ENCODE measurements around the gene ZKSCAN5. TPM values are rescaled to one million over a fixed set of nuclear protein-coding genes. Genes with fewer than 3 reads are reported as not detected.

Gene ZKSCAN5
- total RNA-seq, 1 experiment from 2014 or later, result 10.2 TPM

GRCh38 chr7:99521399-99521798 is 16.9 kb downstream of the ZKSCAN5 start:
- no peaks in the 10 kb centered on the region for H3K79me2 ChIP-seq (ENCODE audit: insufficient read depth, low read length)
- H3K36me3 ChIP-seq (ENCODE audit: control insufficient read depth in 1 of 2, insufficient read depth in 2 of 2, low read length in 2 of 2), result peaks cover 20 to 25% of the 10 kb centered on the region in 2 experiments; a peak in 3 of 4 replicates
- TF ChIP-seq CEBPB (IDR thresholded peaks at IDR 0.05; ENCODE audit: low read depth), result no peak
- no peak for TF ChIP-seq EGR1 (IDR thresholded peaks at IDR 0.05; ENCODE audit: low read depth)
- no peak for TF ChIP-seq ZNF274 (IDR thresholded peaks at IDR 0.05; ENCODE audit: low read depth, low read length)
- TF ChIP-seq, protein P1, sequence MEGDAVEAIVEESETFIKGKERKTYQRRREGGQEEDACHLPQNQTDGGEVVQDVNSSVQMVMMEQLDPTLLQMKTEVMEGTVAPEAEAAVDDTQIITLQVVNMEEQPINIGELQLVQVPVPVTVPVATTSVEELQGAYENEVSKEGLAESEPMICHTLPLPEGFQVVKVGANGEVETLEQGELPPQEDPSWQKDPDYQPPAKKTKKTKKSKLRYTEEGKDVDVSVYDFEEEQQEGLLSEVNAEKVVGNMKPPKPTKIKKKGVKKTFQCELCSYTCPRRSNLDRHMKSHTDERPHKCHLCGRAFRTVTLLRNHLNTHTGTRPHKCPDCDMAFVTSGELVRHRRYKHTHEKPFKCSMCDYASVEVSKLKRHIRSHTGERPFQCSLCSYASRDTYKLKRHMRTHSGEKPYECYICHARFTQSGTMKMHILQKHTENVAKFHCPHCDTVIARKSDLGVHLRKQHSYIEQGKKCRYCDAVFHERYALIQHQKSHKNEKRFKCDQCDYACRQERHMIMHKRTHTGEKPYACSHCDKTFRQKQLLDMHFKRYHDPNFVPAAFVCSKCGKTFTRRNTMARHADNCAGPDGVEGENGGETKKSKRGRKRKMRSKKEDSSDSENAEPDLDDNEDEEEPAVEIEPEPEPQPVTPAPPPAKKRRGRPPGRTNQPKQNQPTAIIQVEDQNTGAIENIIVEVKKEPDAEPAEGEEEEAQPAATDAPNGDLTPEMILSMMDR (IDR thresholded peaks at IDR 0.05 in 2 of 3, conservative IDR thresholded peaks at IDR 0.05 in 1 of 3; ENCODE audit: borderline replicate concordance in 1 of 3, insufficient read depth in 1 of 3, low read depth in 2 of 3, low read length in 2 of 3), result no peak
- TF ChIP-seq, protein P2, sequence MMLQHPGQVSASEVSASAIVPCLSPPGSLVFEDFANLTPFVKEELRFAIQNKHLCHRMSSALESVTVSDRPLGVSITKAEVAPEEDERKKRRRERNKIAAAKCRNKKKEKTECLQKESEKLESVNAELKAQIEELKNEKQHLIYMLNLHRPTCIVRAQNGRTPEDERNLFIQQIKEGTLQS (IDR thresholded peaks at IDR 0.05), result no peak
- no peak for TF ChIP-seq SP1 (IDR thresholded peaks at IDR 0.05; ENCODE audit: low read depth)
- TF ChIP-seq POLR2A (IDR thresholded peaks at IDR 0.05; ENCODE audit: borderline replicate concordance, extremely low read depth, insufficient read depth, insufficient read length), result no peak
- no peak for TF ChIP-seq EZH2phosphoT487 (IDR thresholded peaks at IDR 0.05; ENCODE audit: borderline replicate concordance)
- TF ChIP-seq EZH2 (IDR thresholded peaks at IDR 0.05), result no peak
- TF ChIP-seq RAD21 (IDR thresholded peaks at IDR 0.05; ENCODE audit: low read depth), result no peak
- no peak for TF ChIP-seq CBX3 (IDR thresholded peaks at IDR 0.05; ENCODE audit: low read depth)
- no peak for TF ChIP-seq FOSL1 (IDR thresholded peaks at IDR 0.05; ENCODE audit: low read depth)
- no peak for TF ChIP-seq SIN3A (IDR thresholded peaks at IDR 0.05; ENCODE audit: low read depth)
- TF ChIP-seq ELF1 (IDR thresholded peaks at IDR 0.05; ENCODE audit: borderline replicate concordance, low read depth), result no peak
- H3K4me1 ChIP-seq (ENCODE audit: control insufficient read depth in 1 of 2, insufficient read depth in 2 of 2, low read length in 2 of 2), result no peaks in the 10 kb centered on the region
- H2AFZ ChIP-seq (ENCODE audit: low read depth, low read length, poor library complexity, severe bottlenecking), result no peak overlapping the region
- H3K27ac ChIP-seq (ENCODE audit: low read depth, low read length), result no peak overlapping the region
- H3K9ac ChIP-seq (ENCODE audit: low read length), result no peak overlapping the region
- H3K27me3 ChIP-seq (ENCODE audit: insufficient read depth, low read length), result no peaks in the 10 kb centered on the region
- intact Hi-C loops (cut with micrococcal nuclease), result loop anchor here (10.0 kb wide), 2 partner anchors 93 to 393 kb away; partner anchors contain the start of genes TRIM4 and ZSCAN25
- ATAC-seq (no peak), DNase-seq (ENCODE audit: low read depth, low spot score) (no peak)
- no peaks in the 10 kb centered on the region for H4K20me1 ChIP-seq (ENCODE audit: insufficient read depth)
- ChIA-PET CTCF (no interaction called here), POLR2A (interaction anchor here (1.1 kb wide), 1 partner anchor 17 kb away, joined by 4 read pairs; the partner anchor contains the start of gene ZKSCAN5), RAD21 (ENCODE audit: low non-redundant PET in 1 of 2, low total read pairs in 2 of 2, uncharacterized antibody in 2 of 2, unreplicated experiment in 2 of 2) (no interaction called here)
- BruUV-seq (replicated peaks), result no TSS peak
- no peak overlapping the region for H3K4me3 ChIP-seq (replicated peaks in 1 of 2; ENCODE audit: low read depth in 1 of 2, low read length in 2 of 2)
- H3K9me2 ChIP-seq (ENCODE audit: insufficient read depth), result no peaks in the 10 kb centered on the region
- H3K4me2 ChIP-seq (ENCODE audit: low read length), result no peak overlapping the region
- H3K9me3 ChIP-seq (ENCODE audit: control insufficient read depth in 1 of 2, insufficient read depth in 1 of 2, low read depth in 1 of 2, low read length in 2 of 2), result no peaks in the 10 kb centered on the region

Data from HCT116 (cell line).